Keratinocyte (primary cell): ENCODE measurements around the gene DESI1.
"Not testable (repeated sequence)": the region's sequence is repeated elsewhere in the genome, so short reads cannot be mapped to it uniquely, and the experiment has no call there.

Experiments
- CTCF ChIP-seq, 3 experiments: IDR thresholded peaks in 1 of 3; conservative IDR thresholded peaks in 1 of 3; optimal IDR thresholded peaks in 1 of 3; 2 replicates in 2 of 3; 3 replicates in 1 of 3; pipeline versions ENCODE3 to v1.5.1; 2011; ENCODE audit warnings: low read length in 3 of 3, mild to moderate bottlenecking in 3 of 3, moderate library complexity in 2 of 3, control low read depth in 1 of 3, inconsistent platforms in 1 of 3; ENCODE audit not compliant: insufficient read depth in 2 of 3; ENCODE audit errors: extremely low read depth in 1 of 3
- EZH2 ChIP-seq: IDR thresholded peaks from one replicate; pipeline ENCODE4 v1.6.1; 2012; ENCODE audit warnings: inconsistent platforms, mild to moderate bottlenecking, low read length, moderate library complexity

- not testable (repeated sequence) for TF ChIP-seq CTCF (optimal IDR thresholded peaks at IDR 0.05 in 1 of 3, IDR thresholded peaks at IDR 0.05 in 1 of 3, conservative IDR thresholded peaks at IDR 0.05 in 1 of 3; ENCODE audit: extremely low read depth in 1 of 3, insufficient read depth in 2 of 3, low read length in 3 of 3); EZH2
These were observed 13.8 kb upstream of the DESI1 start for GRCh38 chr22:41634610-41635009.
